OCI-LY7 (cell line): ENCODE results near the gene INS.

Experiments used
- EZH2phosphoT487 ChIP-seq: fragments of 200-600 bp; sonication (generic); IDR thresholded peaks from 2 replicates; pipeline ENCODE4 v1.6.1; 2018; ENCODE audit warnings: low read depth, borderline replicate concordance, mild to moderate bottlenecking, mixed run types, antibody characterized with exemption, low read length, moderate library complexity, mixed read lengths
- TF ChIP-seq, protein P1 (sequence below): fragments of 200-600 bp; sonication (generic); conservative IDR thresholded peaks from 2 replicates; pipeline ENCODE4 v1.5.1; 2014; ENCODE audit warnings: mild to moderate bottlenecking, antibody characterized with exemption, low read length, moderate library complexity, mixed read lengths

DNA sequence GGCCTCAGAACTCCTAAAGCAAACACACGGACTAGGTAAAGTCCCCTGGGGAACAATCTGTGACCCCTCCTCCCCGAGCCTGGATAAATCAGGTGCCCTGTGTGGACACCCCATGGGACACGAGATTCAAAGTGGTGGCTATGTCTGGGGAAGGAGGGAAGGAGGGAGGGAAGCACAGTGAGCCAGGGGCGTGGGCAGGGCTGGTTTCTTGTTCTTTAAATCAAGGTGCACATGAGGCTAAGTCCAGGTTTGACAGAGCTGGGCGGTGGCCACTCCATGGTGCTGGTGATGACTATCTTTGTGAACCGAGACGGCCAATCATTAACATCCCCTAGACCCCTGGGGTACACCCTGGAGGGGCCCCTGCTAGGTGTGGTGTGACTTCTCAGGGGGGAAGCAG lies 30.9 kb upstream of the INS start:
- TF ChIP-seq, protein P1, sequence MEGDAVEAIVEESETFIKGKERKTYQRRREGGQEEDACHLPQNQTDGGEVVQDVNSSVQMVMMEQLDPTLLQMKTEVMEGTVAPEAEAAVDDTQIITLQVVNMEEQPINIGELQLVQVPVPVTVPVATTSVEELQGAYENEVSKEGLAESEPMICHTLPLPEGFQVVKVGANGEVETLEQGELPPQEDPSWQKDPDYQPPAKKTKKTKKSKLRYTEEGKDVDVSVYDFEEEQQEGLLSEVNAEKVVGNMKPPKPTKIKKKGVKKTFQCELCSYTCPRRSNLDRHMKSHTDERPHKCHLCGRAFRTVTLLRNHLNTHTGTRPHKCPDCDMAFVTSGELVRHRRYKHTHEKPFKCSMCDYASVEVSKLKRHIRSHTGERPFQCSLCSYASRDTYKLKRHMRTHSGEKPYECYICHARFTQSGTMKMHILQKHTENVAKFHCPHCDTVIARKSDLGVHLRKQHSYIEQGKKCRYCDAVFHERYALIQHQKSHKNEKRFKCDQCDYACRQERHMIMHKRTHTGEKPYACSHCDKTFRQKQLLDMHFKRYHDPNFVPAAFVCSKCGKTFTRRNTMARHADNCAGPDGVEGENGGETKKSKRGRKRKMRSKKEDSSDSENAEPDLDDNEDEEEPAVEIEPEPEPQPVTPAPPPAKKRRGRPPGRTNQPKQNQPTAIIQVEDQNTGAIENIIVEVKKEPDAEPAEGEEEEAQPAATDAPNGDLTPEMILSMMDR = no peak
- no peak for TF ChIP-seq EZH2phosphoT487
